GM11168 (cell line): Measurements from ENCODE around the gene ARHGEF1.
"Not testable (repeated sequence)": the region's sequence is repeated elsewhere in the genome, so short reads cannot be mapped to it uniquely, and the experiment has no call there.

Experiments
- in situ Hi-C: fragments of 300-500 bp; cut with MboI; formaldehyde crosslinking; loops from one replicate; pipeline ENCODE4 v1.12.0; 2022; ENCODE audit warnings: low sequenced_read_pairs; ENCODE audit not compliant: unreplicated experiment

ARHGEF1 gene

GRCh38 chr19:41928221-41928683 is 45.3 kb downstream of the ARHGEF1 start, which contains the start of gene ERFL:
TSS of gene ERFL (minus strand) at chr19:41928449. CDS start at chr19:41912919, 15,530 bp downstream.
- in situ Hi-C loops: no loop called here

- in situ Hi-C loops: no loop called here
These were observed 46.0 kb downstream of the ARHGEF1 start for GRCh38 chr19:41928754-41929535.

- in situ Hi-C loops: no loop called here
These were observed 46.6 kb downstream of the ARHGEF1 start for GRCh38 chr19:41929536-41930071.

GRCh38 chr19:41930322-41930722 is 47.3 kb downstream of the ARHGEF1 start:
- in situ Hi-C loops: no loop called here

GRCh38 chr19:41930926-41931592 is 48.1 kb downstream of the ARHGEF1 start:
- in situ Hi-C loops: no loop called here

- in situ Hi-C loops: no loop called here
These were observed 49.3 kb downstream of the ARHGEF1 start for GRCh38 chr19:41932259-41932719.

GRCh38 chr19:41932720-41933332 is 49.8 kb downstream of the ARHGEF1 start:
- in situ Hi-C loops: no loop called here

GRCh38 chr19:41933693-41934426 is 50.9 kb downstream of the ARHGEF1 start:
- in situ Hi-C loops: no loop called here

GRCh38 chr19:41934849-41935374 is 51.9 kb downstream of the ARHGEF1 start:
- in situ Hi-C loops: no loop called here

GRCh38 chr19:41935760-41936415 is 52.9 kb downstream of the ARHGEF1 start:
- in situ Hi-C loops: no loop called here

GRCh38 chr19:41936416-41936850 is 53.4 kb downstream of the ARHGEF1 start:
- in situ Hi-C loops: no loop called here

GRCh38 chr19:41936961-41937360 is 54.0 kb downstream of the ARHGEF1 start:
- in situ Hi-C loops: no loop called here

- in situ Hi-C loops: no loop called here
These were observed 54.8 kb downstream of the ARHGEF1 start for GRCh38 chr19:41937525-41938468.

- in situ Hi-C loops: not testable (repeated sequence)
These were observed 56.2 kb downstream of the ARHGEF1 start for GRCh38 chr19:41939209-41939608.

GRCh38 chr19:41939861-41940730 is 57.1 kb downstream of the ARHGEF1 start:
- in situ Hi-C loops: no loop called here

GRCh38 chr19:41940731-41941409 is 57.9 kb downstream of the ARHGEF1 start:
- in situ Hi-C loops: no loop called here
